B cell (primary cell): ENCODE measurements around the gene GALR1. TPM values are rescaled to one million over a fixed set of nuclear protein-coding genes. Genes with fewer than 3 reads are reported as not detected.

Experiments used
- ATAC-seq: fragments of 200-7000 bp; cut with Tn5 transposase; one replicate; pipeline ENCODE4 v1.10.0; 2021; ENCODE audit warnings: low read depth, mild to moderate bottlenecking, moderate number of reproducible peaks, moderate library complexity
- CTCF ChIA-PET: fragments of 350-600 bp; sonication (Branson Sonifier 250); formaldehyde crosslinking; loops from one replicate; lab custom pipeline; 2021; ENCODE audit warnings: antibody characterized with exemption, inconsistent platforms; lab: Charles Lee
- POLR2A ChIA-PET: fragments of 350-600 bp; sonication (Branson Sonifier 250); formaldehyde crosslinking; loops from one replicate; lab custom pipeline; 2021; ENCODE audit warnings: antibody characterized with exemption; lab: Charles Lee
- DNase-seq: peaks from one replicate; pipeline ENCODE4 v3.0.0; 2013
- H2AFZ ChIP-seq: 2 replicates; pipeline ENCODE4 v1.6.1; 2012; ENCODE audit warnings: mild to moderate bottlenecking, low read depth, low read length; ENCODE audit not compliant: insufficient read depth, poor library complexity, severe bottlenecking
- H3K27ac ChIP-seq, 2 donors: 1 replicate in 1 of 2; 2 replicates in 1 of 2; pipeline ENCODE4 v1.5.1; 2012 to 2013; ENCODE audit warnings: low read length in 2 of 2, mild to moderate bottlenecking in 2 of 2, moderate library complexity in 1 of 2
- H3K27me3 ChIP-seq, 4 experiments: fragments of 200-600 bp in 1 of 4; sonication (generic) in 1 of 4; replicated peaks in 1 of 4; 1 replicate in 2 of 4; 2 replicates in 2 of 4; pipeline versions ENCODE4 v1.6.1 to v1.7.0; 2013 to 2016; ENCODE audit warnings: low read length in 3 of 4, mild to moderate bottlenecking in 2 of 4, mixed read lengths in 1 of 4, moderate library complexity in 1 of 4; ENCODE audit not compliant: insufficient read depth in 4 of 4, control insufficient read depth in 3 of 4; ENCODE audit errors: control extremely low read depth in 1 of 4
- H3K36me3 ChIP-seq, 2 experiments: replicated peaks in 1 of 2; 1 replicate in 1 of 2; 2 replicates in 1 of 2; pipeline versions ENCODE4 v1.6.1 to v1.7.1; 2013; ENCODE audit warnings: low read length in 1 of 2; ENCODE audit not compliant: insufficient read depth in 2 of 2, control insufficient read depth in 1 of 2; ENCODE audit errors: control extremely low read depth in 1 of 2, extremely low read depth in 1 of 2
- H3K4me1 ChIP-seq, 2 donors: fragments of 200-600 bp in 1 of 2; sonication (generic) in 1 of 2; 1 replicate in 1 of 2; 2 replicates in 1 of 2; pipeline versions ENCODE4 v1.5.1 to v1.6.1; 2013 to 2017; ENCODE audit warnings: low read length in 2 of 2; ENCODE audit not compliant: control insufficient read depth in 2 of 2, insufficient read depth in 2 of 2
- H3K4me2 ChIP-seq: replicated peaks from 2 replicates; pipeline ENCODE3; 2012; ENCODE audit warnings: mild to moderate bottlenecking, low read depth, low read length; ENCODE audit not compliant: poor library complexity, severe bottlenecking
- H3K4me3 ChIP-seq, 5 experiments: fragments of 200-600 bp in 1 of 5; sonication (generic) in 1 of 5; 1 replicate in 3 of 5; 2 replicates in 2 of 5; pipeline versions ENCODE4 v1.5.1 to v1.7.0; 2011 to 2016; ENCODE audit warnings: low read length in 4 of 5, mild to moderate bottlenecking in 4 of 5, low read depth in 2 of 5, control low read depth in 1 of 5, moderate library complexity in 1 of 5; ENCODE audit not compliant: insufficient read depth in 1 of 5; ENCODE audit errors: control extremely low read depth in 1 of 5, extremely low read depth in 1 of 5
- H3K79me2 ChIP-seq: fragments of 200-600 bp; sonication (generic); one replicate; pipeline ENCODE4 v1.6.0; 2016; ENCODE audit warnings: low read length; ENCODE audit not compliant: control insufficient read depth, insufficient read depth
- H3K9ac ChIP-seq: fragments of 200-600 bp; sonication (generic); 2 replicates; pipeline ENCODE4 v1.6.1; 2017; ENCODE audit warnings: mild to moderate bottlenecking, low read length, moderate library complexity
- H3K9me3 ChIP-seq, 3 donors: one replicate each; pipeline versions ENCODE4 v1.6.1 to v1.7.1; 2013; ENCODE audit warnings: low read length in 2 of 3; ENCODE audit not compliant: control insufficient read depth in 2 of 3, insufficient read depth in 1 of 3; ENCODE audit errors: control extremely low read depth in 1 of 3
- H4K20me1 ChIP-seq: 2 replicates; pipeline ENCODE4 v1.6.0; 2012; ENCODE audit warnings: mild to moderate bottlenecking, low read length; ENCODE audit not compliant: insufficient read depth, control insufficient read depth, poor library complexity, severe bottlenecking
- H3K27ac Mint-ChIP-seq: one replicate; pipeline ENCODE4 v1.8.0; 2021; ENCODE audit warnings: mixed read lengths
- H3K27me3 Mint-ChIP-seq: one replicate; pipeline ENCODE4 v1.8.0; 2021; ENCODE audit warnings: mixed read lengths
- H3K4me1 Mint-ChIP-seq: one replicate; pipeline ENCODE4 v1.8.0; 2021; ENCODE audit warnings: mixed read lengths
- H3K4me3 Mint-ChIP-seq: one replicate; pipeline ENCODE4 v1.8.0; 2021; ENCODE audit warnings: mixed read lengths
- H3K9me3 Mint-ChIP-seq: one replicate; pipeline ENCODE4 v1.8.0; 2022; ENCODE audit warnings: mixed read lengths; ENCODE audit not compliant: insufficient read depth
- EZH2 ChIP-seq: IDR thresholded peaks from 2 replicates; pipeline ENCODE4 v1.6.1; 2012; ENCODE audit warnings: borderline replicate concordance, low read depth, mild to moderate bottlenecking, moderate library complexity, low read length; ENCODE audit not compliant: insufficient read depth, poor library complexity, severe bottlenecking
- WGBS: methylation state at CpG from one replicate; pipeline ENCODE4 v1.1.5; 2013; ENCODE audit warnings: missing lambda C conversion rate; ENCODE audit not compliant: insufficient coverage; 5-methylcytosine and 5-hydroxymethylcytosine counted together
- intact Hi-C: fragments of 100-400 bp; cut with micrococcal nuclease; formaldehyde crosslinking; loops from one replicate; pipeline ENCODE4 v1.10.0; 2022
- polyA plus RNA-seq: library from polyadenylated mRNA; depleted of rRNA; stranded (reverse); fragments of >200 nt; gene quantifications from 2 replicates; pipeline ENCODE4 v1.2.3, GENCODE V29; 2012
- total RNA-seq, 2 donors: library from RNA; stranded (reverse); fragments of 120-200 nt in 1 of 2; gene quantifications; 1 replicate in 1 of 2; 2 replicates in 1 of 2; pipeline versions ENCODE4 v1.2.3 to v1.2.4, GENCODE V29; 2013 to 2022
- TF ChIP-seq, protein P1 (sequence below): fragments of 200-600 bp; IDR thresholded peaks from one replicate; pipeline ENCODE4 v1.8.0; 2022; ENCODE audit warnings: antibody characterized with exemption, mild to moderate bottlenecking

GALR1 gene
- total and polyA plus RNA-seq, 2 donors (not counting 1 experiment from before 2014, with no cell fraction given) = not detected

GRCh38 chr18:77323640-77324299 lies 74.1 kb downstream of the GALR1 start:
- Mint-ChIP-seq H3K4me1 (no peaks in the 10 kb centered on the region), H3K27ac (no peak overlapping the region), H3K27me3 (peaks cover 26% of the 10 kb centered on the region), H3K4me3 (no peak overlapping the region), H3K9me3 (peaks cover 2% of the 10 kb centered on the region)
- POLR2A ChIA-PET = no interaction called here
- H3K9me3 ChIP-seq = no peaks in the 10 kb centered on the region
- H3K4me1 ChIP-seq = no peaks in the 10 kb centered on the region
- H3K4me2 ChIP-seq = no peak overlapping the region
- CTCF ChIA-PET = no interaction called here
- intact Hi-C loops = no loop called here
- 94% methylated on average over 9 of the region's 12 CpGs for WGBS
- no peak for ATAC-seq
- no peak overlapping the region for H3K4me3 ChIP-seq
- no peak overlapping the region for H3K27ac ChIP-seq
- no peak for DNase-seq
- H4K20me1 ChIP-seq = no peaks in the 10 kb centered on the region
- H2AFZ ChIP-seq = no peak overlapping the region
- H3K9ac ChIP-seq = no peak overlapping the region
- peaks cover 0 to 3% (median 1%) of the 10 kb centered on the region in 4 experiments for H3K27me3 ChIP-seq
- TF ChIP-seq, protein P1, sequence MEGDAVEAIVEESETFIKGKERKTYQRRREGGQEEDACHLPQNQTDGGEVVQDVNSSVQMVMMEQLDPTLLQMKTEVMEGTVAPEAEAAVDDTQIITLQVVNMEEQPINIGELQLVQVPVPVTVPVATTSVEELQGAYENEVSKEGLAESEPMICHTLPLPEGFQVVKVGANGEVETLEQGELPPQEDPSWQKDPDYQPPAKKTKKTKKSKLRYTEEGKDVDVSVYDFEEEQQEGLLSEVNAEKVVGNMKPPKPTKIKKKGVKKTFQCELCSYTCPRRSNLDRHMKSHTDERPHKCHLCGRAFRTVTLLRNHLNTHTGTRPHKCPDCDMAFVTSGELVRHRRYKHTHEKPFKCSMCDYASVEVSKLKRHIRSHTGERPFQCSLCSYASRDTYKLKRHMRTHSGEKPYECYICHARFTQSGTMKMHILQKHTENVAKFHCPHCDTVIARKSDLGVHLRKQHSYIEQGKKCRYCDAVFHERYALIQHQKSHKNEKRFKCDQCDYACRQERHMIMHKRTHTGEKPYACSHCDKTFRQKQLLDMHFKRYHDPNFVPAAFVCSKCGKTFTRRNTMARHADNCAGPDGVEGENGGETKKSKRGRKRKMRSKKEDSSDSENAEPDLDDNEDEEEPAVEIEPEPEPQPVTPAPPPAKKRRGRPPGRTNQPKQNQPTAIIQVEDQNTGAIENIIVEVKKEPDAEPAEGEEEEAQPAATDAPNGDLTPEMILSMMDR = no peak
- no peak for TF ChIP-seq EZH2
- no peaks in the 10 kb centered on the region for H3K79me2 ChIP-seq
- H3K36me3 ChIP-seq = no peaks in the 10 kb centered on the region

Other genes starting within 250 kb of the GALR1 start
- 192 and 193 TPM in 2 replicates for gene MBP, start 117.1 kb upstream of the GALR1 start, total RNA-seq
- 28.6 and 30.1 TPM in 2 replicates for gene MBP, start 117.1 kb upstream of the GALR1 start, polyA plus RNA-seq